HepG2 (cell line): Measurements from ENCODE around the gene PXYLP1.
A peak's percentile ranks its signal among the peaks of the same experiment; 100 is the strongest.

Experiments
- ELF4 ChIP-seq: sonication (generic); formaldehyde crosslinking; IDR thresholded peaks from 2 replicates; pipeline ENCODE4 v1.5.0; 2020; ENCODE audit warnings: missing genetic modification reagents, mild to moderate bottlenecking, moderate library complexity, borderline replicate concordance
- MXI1 ChIP-seq: IDR thresholded peaks from 3 replicates; pipeline ENCODE4 v1.6.1; 2012; ENCODE audit warnings: low read depth, low read length, inconsistent platforms, borderline replicate concordance
- ZFP37 ChIP-seq: sonication (generic); formaldehyde crosslinking; IDR thresholded peaks from 2 replicates; pipeline ENCODE4 v1.4.0; 2020; ENCODE audit warnings: missing genetic modification reagents, borderline replicate concordance
- ZNF530 ChIP-seq: sonication (generic); formaldehyde crosslinking; IDR thresholded peaks from 2 replicates; pipeline ENCODE4 v1.5.0; 2020; ENCODE audit warnings: low read depth, mild to moderate bottlenecking, missing genetic modification reagents
- TF ChIP-seq, protein P1 (sequence below): sonication (generic); formaldehyde crosslinking; IDR thresholded peaks from 2 replicates; pipeline ENCODE4 v1.5.1; 2020; ENCODE audit warnings: mild to moderate bottlenecking, missing genetic modification reagents, moderate library complexity
- TF ChIP-seq, protein P2 (sequence below): sonication (generic); formaldehyde crosslinking; IDR thresholded peaks from 2 replicates; pipeline ENCODE4 v1.8.0; 2022; ENCODE audit warnings: missing genetic modification reagents, mild to moderate bottlenecking, moderate library complexity, borderline replicate concordance
- TF ChIP-seq, protein P3 (sequence below), 2 experiments: fragments of 450-650 bp in 1 of 2; sonication (generic) in 1 of 2; formaldehyde crosslinking in 1 of 2; IDR thresholded peaks; 2 replicates each; pipeline versions ENCODE4 v1.6.1 to v1.8.0; 2016 to 2022; ENCODE audit warnings: antibody characterized with exemption in 1 of 2, mild to moderate bottlenecking in 1 of 2, missing genetic modification reagents in 1 of 2
- TF ChIP-seq, protein P4 (sequence below): sonication (generic); formaldehyde crosslinking; IDR thresholded peaks from 2 replicates; pipeline ENCODE4 v1.5.1; 2020; ENCODE audit warnings: missing genetic modification reagents, mild to moderate bottlenecking, borderline replicate concordance

DNA sequence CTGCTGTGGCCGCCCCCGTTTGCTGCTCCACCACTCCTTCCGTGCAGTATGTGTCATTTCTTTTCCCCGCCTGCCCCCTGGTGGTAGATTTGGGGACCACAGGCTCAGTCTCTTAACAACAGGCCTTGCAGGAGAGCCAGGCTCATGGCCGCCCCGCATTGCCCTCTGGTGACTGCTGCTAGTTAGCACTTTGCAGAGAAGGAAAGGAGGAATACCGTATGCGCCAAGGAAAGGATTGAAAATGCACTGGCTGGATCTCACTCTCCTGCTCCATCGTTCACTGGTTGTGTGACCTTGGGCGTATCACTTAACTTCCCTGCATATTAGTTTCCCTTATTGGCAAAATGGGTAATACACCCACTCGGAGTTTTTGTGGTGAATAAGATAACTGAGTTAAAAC lies 39.3 kb upstream of the PXYLP1 start:
- TF ChIP-seq ZNF530 = no peak
- TF ChIP-seq, protein P1, sequence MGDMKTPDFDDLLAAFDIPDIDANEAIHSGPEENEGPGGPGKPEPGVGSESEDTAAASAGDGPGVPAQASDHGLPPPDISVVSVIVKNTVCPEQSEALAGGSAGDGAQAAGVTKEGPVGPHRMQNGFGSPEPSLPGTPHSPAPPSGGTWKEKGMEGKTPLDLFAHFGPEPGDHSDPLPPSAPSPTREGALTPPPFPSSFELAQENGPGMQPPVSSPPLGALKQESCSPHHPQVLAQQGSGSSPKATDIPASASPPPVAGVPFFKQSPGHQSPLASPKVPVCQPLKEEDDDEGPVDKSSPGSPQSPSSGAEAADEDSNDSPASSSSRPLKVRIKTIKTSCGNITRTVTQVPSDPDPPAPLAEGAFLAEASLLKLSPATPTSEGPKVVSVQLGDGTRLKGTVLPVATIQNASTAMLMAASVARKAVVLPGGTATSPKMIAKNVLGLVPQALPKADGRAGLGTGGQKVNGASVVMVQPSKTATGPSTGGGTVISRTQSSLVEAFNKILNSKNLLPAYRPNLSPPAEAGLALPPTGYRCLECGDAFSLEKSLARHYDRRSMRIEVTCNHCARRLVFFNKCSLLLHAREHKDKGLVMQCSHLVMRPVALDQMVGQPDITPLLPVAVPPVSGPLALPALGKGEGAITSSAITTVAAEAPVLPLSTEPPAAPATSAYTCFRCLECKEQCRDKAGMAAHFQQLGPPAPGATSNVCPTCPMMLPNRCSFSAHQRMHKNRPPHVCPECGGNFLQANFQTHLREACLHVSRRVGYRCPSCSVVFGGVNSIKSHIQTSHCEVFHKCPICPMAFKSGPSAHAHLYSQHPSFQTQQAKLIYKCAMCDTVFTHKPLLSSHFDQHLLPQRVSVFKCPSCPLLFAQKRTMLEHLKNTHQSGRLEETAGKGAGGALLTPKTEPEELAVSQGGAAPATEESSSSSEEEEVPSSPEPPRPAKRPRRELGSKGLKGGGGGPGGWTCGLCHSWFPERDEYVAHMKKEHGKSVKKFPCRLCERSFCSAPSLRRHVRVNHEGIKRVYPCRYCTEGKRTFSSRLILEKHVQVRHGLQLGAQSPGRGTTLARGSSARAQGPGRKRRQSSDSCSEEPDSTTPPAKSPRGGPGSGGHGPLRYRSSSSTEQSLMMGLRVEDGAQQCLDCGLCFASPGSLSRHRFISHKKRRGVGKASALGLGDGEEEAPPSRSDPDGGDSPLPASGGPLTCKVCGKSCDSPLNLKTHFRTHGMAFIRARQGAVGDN (CRISPR knock-in tag) = 0 out of 2 replicates have a peak, but pooled peaks have one; percentile 11
- TF ChIP-seq, protein P2, sequence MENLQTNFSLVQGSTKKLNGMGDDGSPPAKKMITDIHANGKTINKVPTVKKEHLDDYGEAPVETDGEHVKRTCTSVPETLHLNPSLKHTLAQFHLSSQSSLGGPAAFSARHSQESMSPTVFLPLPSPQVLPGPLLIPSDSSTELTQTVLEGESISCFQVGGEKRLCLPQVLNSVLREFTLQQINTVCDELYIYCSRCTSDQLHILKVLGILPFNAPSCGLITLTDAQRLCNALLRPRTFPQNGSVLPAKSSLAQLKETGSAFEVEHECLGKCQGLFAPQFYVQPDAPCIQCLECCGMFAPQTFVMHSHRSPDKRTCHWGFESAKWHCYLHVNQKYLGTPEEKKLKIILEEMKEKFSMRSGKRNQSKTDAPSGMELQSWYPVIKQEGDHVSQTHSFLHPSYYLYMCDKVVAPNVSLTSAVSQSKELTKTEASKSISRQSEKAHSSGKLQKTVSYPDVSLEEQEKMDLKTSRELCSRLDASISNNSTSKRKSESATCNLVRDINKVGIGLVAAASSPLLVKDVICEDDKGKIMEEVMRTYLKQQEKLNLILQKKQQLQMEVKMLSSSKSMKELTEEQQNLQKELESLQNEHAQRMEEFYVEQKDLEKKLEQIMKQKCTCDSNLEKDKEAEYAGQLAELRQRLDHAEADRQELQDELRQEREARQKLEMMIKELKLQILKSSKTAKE (CRISPR knock-in tag) = no peak
- TF ChIP-seq, protein P3, sequence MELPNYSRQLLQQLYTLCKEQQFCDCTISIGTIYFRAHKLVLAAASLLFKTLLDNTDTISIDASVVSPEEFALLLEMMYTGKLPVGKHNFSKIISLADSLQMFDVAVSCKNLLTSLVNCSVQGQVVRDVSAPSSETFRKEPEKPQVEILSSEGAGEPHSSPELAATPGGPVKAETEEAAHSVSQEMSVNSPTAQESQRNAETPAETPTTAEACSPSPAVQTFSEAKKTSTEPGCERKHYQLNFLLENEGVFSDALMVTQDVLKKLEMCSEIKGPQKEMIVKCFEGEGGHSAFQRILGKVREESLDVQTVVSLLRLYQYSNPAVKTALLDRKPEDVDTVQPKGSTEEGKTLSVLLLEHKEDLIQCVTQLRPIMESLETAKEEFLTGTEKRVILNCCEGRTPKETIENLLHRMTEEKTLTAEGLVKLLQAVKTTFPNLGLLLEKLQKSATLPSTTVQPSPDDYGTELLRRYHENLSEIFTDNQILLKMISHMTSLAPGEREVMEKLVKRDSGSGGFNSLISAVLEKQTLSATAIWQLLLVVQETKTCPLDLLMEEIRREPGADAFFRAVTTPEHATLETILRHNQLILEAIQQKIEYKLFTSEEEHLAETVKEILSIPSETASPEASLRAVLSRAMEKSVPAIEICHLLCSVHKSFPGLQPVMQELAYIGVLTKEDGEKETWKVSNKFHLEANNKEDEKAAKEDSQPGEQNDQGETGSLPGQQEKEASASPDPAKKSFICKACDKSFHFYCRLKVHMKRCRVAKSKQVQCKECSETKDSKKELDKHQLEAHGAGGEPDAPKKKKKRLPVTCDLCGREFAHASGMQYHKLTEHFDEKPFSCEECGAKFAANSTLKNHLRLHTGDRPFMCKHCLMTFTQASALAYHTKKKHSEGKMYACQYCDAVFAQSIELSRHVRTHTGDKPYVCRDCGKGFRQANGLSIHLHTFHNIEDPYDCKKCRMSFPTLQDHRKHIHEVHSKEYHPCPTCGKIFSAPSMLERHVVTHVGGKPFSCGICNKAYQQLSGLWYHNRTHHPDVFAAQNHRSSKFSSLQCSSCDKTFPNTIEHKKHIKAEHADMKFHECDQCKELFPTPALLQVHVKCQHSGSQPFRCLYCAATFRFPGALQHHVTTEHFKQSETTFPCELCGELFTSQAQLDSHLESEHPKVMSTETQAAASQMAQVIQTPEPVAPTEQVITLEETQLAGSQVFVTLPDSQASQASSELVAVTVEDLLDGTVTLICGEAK (IDR thresholded peaks at IDR 0.05) = no peak
- TF ChIP-seq, protein P3 (CRISPR knock-in tag; IDR thresholded peaks at IDR 0.05) = no peak
- TF ChIP-seq, protein P4, sequence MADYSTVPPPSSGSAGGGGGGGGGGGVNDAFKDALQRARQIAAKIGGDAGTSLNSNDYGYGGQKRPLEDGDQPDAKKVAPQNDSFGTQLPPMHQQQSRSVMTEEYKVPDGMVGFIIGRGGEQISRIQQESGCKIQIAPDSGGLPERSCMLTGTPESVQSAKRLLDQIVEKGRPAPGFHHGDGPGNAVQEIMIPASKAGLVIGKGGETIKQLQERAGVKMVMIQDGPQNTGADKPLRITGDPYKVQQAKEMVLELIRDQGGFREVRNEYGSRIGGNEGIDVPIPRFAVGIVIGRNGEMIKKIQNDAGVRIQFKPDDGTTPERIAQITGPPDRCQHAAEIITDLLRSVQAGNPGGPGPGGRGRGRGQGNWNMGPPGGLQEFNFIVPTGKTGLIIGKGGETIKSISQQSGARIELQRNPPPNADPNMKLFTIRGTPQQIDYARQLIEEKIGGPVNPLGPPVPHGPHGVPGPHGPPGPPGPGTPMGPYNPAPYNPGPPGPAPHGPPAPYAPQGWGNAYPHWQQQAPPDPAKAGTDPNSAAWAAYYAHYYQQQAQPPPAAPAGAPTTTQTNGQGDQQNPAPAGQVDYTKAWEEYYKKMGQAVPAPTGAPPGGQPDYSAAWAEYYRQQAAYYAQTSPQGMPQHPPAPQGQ (CRISPR knock-in tag) = no peak
- no peak for TF ChIP-seq MXI1
- TF ChIP-seq ELF4 = no peak
- no peak for TF ChIP-seq ZFP37 (CRISPR knock-in tag)
